Activated T-cell treated with anti-CD3 and anti-CD28 coated beads, Interleukin-2, amount 50 U/mL, for 24 hours (primary cell): ENCODE measurements around the gene KMT2C.
A peak's percentile ranks its signal among the peaks of the same experiment; 100 is the strongest.

Experiments
- DNase-seq: peaks from one replicate; pipeline ENCODE4 v3.0.0-alpha.2; 2020
- H3K27ac Mint-ChIP-seq: 2 replicates; pipeline ENCODE4 v1.8.0; 2020; ENCODE audit warnings: mild to moderate bottlenecking, mixed read lengths
- H3K27me3 Mint-ChIP-seq: 2 replicates; pipeline ENCODE4 v1.8.0; 2020; ENCODE audit warnings: mixed read lengths
- H3K36me3 Mint-ChIP-seq: 2 replicates; pipeline ENCODE4 v1.8.0; 2020; ENCODE audit warnings: low read depth, mixed read lengths
- H3K4me1 Mint-ChIP-seq: 2 replicates; pipeline ENCODE4 v1.8.0; 2020; ENCODE audit warnings: low read depth, mixed read lengths
- H3K4me3 Mint-ChIP-seq: 2 replicates; pipeline ENCODE4 v1.8.0; 2020; ENCODE audit warnings: mild to moderate bottlenecking, moderate library complexity, mixed read lengths
- H3K9me3 Mint-ChIP-seq: 2 replicates; pipeline ENCODE4 v1.8.0; 2020; ENCODE audit warnings: mixed read lengths

KMT2C gene

DNA sequence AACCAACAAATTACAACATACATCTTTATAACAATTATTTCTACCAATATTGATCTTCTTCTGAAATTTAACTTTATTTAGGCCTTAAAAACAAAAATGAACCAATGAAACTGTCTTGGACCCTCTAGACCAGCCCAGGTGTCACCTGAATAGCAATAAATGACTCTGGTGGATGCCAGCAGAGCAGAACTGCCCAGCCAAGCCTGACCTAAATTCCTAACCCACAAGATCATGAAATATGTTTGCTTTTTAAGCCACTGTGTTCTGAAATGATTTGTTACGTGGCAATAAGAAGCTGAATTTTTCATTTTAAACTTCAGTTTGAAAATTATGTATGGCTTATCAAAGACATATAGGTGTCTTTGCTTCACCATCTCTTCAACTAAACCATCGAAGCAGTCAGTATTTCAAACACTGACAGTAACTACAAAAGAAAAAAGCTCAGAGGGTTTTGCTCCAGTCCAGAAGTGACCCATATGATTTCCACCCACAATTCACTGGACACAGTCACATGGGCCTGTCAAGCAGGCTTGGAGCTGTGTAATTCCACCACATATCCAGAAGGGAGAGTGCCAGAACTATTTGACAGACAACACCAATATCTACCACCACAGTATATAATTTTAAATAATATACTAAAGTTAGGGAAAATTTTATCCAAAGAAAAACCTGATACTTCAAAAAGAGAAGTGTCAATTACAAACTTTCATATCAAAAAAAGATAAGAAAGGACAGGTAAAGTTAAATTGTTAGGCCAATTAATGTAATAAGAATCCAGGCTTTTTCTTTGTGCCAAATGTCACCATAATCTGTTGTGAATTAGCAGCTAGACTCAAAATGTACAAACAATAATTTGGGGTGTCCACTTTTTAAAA is 94.5 kb downstream of the KMT2C start:
- H3K4me1 Mint-ChIP-seq: peaks cover 54% of the 10 kb centered on the region
- no peaks in the 10 kb centered on the region for H3K9me3 Mint-ChIP-seq
- peaks cover 11% of the 10 kb centered on the region for H3K36me3 Mint-ChIP-seq
- no peak overlapping the region for H3K27ac Mint-ChIP-seq
- no peaks in the 10 kb centered on the region for H3K27me3 Mint-ChIP-seq
- no peak overlapping the region for H3K4me3 Mint-ChIP-seq
- no peak for DNase-seq

DNA sequence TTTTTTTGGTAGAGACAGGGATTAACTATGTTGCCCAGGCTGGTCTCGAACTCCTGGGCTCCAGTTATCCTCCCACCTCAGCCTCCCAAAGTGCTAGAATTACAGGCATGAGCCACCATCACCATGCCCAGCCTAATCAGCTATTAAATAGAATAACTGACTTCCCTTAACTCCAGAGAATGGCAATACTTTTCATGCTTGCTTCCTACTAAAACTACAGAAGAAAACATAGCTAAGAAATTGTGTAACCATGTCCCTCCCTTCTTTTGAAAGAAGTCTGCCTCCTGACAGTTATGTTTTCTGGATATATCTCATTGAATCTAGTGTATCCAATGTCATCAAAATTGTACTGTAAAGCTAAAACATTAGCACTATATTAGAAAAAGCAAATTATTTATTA is 95.6 kb downstream of the KMT2C start:
- H3K27ac Mint-ChIP-seq: no peak overlapping the region
- H3K27me3 Mint-ChIP-seq: no peaks in the 10 kb centered on the region
- H3K36me3 Mint-ChIP-seq: peaks cover 9% of the 10 kb centered on the region
- peaks cover 60% of the 10 kb centered on the region for H3K4me1 Mint-ChIP-seq
- no peaks in the 10 kb centered on the region for H3K9me3 Mint-ChIP-seq
- DNase-seq: no peak
- H3K4me3 Mint-ChIP-seq: no peak overlapping the region

DNA sequence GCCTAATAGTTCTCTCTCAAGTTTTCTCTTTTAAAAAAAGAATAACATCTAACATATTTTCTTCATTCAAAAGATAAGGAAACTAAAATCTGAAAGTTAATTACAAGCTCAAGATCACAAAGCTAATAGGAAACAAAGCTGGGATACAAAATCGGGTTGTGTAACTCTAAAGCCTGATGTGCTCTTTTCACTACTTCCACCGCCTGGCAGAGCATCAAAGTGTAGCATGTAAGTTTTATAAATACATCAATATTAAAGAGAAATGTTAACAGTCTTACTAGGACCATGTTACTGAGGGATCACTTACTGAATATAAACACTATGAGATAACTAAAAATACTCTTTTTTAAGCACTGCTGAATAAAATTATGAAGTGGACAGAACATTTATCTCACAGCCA is 97.2 kb downstream of the KMT2C start:
- Mint-ChIP-seq H3K27ac (no peak overlapping the region), H3K4me3 (no peak overlapping the region), H3K36me3 (peaks cover 7% of the 10 kb centered on the region), H3K27me3 (no peaks in the 10 kb centered on the region), H3K4me1 (peaks cover 57% of the 10 kb centered on the region), H3K9me3 (no peaks in the 10 kb centered on the region)
- DNase-seq: no peak

DNA sequence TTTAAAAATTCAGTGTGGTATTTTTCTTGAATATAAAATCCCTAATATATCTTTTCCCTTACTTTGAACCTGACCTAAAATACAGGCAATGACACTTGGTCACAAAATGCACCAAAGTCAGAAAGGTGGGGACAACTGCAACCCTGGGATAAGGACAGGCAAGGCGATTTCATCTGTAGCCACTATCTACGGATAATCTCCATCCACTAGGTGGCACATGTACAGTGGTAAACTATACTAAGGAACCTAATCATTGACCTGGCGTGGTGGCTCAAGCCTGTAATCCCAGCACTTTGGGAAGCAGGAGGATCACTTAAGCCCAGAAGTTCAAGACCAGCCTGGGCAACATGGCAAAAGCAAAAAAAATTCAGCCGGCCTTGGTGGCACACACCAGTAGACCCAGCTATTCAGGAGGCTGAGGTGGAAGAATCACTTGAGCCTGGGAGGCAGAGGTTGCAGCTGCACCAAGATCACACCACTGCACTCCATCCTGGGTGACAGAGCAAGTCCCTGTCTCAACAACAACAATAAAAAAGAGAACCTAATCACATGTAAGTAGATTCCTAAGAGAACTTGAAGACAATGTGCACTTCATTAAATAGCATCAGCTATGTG is 98.9 kb downstream of the KMT2C start:
- DNase-seq: peak; percentile 38
- Mint-ChIP-seq H3K27me3 (no peaks in the 10 kb centered on the region), H3K36me3 (no peaks in the 10 kb centered on the region), H3K4me3 (no peak overlapping the region), H3K4me1 (peaks cover 52% of the 10 kb centered on the region), H3K27ac (no peak overlapping the region), H3K9me3 (no peaks in the 10 kb centered on the region)

DNA sequence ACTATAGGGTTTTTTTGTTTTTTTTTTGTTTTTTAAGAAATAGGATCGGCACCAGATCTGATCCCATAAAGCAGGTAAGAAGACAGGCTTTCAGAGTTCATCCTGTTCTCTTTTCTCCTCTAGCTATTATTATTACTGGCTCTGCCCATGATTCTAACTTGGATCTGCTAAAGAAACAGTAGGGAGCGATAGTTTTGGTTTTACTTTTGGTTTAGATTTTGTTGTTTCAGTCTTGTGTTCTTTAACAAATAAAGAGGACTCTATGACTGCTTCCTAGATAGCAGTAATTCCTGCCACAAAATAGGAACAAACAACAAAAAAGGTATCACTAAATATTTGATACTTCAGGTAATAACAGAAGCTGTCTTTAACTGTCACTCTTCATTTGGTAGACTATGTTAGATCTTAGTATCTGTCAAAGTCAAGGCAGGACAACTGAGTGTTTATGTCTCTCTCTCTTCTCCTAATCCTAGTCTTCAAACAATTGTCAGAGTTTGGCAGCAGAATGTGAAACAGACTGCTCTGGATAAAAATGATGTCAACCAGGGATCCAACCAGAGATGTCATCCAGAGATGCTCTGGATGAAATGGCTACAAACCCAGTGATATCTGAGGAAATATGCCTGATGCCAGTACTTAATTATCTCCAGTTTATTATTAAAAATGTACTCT is 99.8 kb downstream of the KMT2C start:
- Mint-ChIP-seq H3K27me3 (no peaks in the 10 kb centered on the region), H3K4me3 (peak overlapping the region; percentile 56), H3K9me3 (no peaks in the 10 kb centered on the region), H3K27ac (peak overlapping the region; percentile 78), H3K4me1 (peaks cover 49% of the 10 kb centered on the region), H3K36me3 (no peaks in the 10 kb centered on the region)
- no peak for DNase-seq

DNA sequence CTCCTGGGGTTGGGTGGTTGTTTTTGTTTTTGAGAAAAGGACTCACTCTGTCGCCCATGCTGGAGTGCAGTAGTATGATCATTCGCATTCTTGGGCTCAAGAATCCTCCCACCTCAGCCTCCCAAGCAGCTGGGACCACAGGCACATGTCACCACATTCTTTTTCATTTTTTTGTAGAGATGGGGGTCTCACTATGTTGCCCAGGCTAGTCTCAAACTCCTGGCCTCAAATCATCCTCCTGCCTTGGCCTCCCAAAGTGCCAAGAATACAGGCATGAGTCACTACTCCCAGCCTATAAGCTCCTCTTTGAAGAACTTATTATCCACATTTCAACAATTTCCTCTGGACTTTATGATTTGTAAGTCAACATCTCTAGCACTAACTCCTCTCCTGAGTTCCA is 102.7 kb downstream of the KMT2C start:
- no peak overlapping the region for H3K4me3 Mint-ChIP-seq
- no peak overlapping the region for H3K27ac Mint-ChIP-seq
- DNase-seq: no peak
- no peaks in the 10 kb centered on the region for H3K27me3 Mint-ChIP-seq
- peaks cover 45% of the 10 kb centered on the region for H3K4me1 Mint-ChIP-seq
- H3K9me3 Mint-ChIP-seq: no peaks in the 10 kb centered on the region
- H3K36me3 Mint-ChIP-seq: peaks cover 22% of the 10 kb centered on the region

DNA sequence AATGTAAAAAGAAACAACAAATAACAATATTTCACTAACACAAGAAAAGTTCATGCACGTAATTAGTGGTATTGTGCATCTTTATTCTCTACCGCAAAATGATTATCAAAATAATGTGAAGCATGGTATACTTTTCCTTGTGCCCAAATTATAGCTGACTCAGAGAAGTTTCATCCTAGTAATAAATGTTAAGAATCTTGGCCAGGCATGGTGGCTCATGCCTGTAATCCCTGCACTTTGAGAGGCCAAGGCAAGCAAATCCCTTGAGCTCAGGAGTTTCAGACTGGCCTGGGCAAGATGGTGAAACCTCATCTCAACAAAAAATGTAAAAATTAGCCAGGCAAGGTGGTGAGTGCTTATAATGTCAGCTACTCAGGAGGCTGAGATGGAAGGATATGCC is 105.0 kb downstream of the KMT2C start:
- Mint-ChIP-seq H3K27me3 (no peaks in the 10 kb centered on the region), H3K4me1 (peaks cover 28% of the 10 kb centered on the region), H3K27ac (no peak overlapping the region), H3K4me3 (no peak overlapping the region), H3K36me3 (peaks cover 32% of the 10 kb centered on the region), H3K9me3 (no peaks in the 10 kb centered on the region)
- no peak for DNase-seq

DNA sequence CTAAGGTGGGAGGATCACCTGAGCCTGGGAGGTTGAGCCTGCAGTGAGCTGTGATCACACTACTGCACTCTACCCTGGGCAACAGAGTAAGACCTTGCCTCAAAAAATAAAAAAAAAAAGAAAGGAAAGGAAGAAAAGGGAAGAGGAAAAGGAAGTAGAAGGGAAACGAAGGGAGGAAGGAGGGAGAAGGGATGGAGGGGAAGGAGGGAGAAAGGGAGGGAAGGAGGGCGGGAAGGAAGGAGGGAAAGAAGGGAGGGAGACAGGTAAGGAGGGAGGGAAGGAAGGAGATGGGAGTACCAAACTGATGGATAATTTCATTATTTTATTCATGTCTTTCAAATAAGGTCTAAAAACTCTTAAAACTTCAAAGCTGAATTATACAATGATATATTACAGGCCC is 106.3 kb downstream of the KMT2C start:
- Mint-ChIP-seq H3K27me3 (no peaks in the 10 kb centered on the region), H3K4me1 (peaks cover 17% of the 10 kb centered on the region), H3K9me3 (no peaks in the 10 kb centered on the region), H3K27ac (no peak overlapping the region), H3K36me3 (peaks cover 35% of the 10 kb centered on the region), H3K4me3 (no peak overlapping the region)
- DNase-seq: no peak

DNA sequence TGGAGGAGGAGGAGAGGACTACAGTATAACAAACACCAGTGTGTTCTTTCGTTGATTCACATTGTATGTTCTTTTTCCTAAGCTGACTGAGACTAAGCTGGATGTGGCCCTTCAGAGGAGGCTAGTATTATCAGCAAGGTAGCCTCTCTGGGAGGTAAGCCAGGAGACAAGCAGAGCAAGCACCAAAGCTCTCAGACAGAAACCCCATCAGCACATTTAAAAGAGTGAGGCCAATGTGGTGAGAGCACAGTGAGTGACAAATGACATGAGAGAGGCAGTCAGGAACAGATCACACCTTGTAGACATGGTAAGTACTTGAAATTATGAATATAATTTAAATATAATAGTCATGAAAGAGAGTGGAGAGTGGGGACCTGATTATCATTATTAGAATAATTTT is 107.6 kb downstream of the KMT2C start:
- H3K9me3 Mint-ChIP-seq: no peaks in the 10 kb centered on the region
- no peak overlapping the region for H3K27ac Mint-ChIP-seq
- H3K4me3 Mint-ChIP-seq: no peak overlapping the region
- peaks cover 13% of the 10 kb centered on the region for H3K4me1 Mint-ChIP-seq
- H3K36me3 Mint-ChIP-seq: peaks cover 39% of the 10 kb centered on the region
- no peaks in the 10 kb centered on the region for H3K27me3 Mint-ChIP-seq
- DNase-seq: no peak

DNA sequence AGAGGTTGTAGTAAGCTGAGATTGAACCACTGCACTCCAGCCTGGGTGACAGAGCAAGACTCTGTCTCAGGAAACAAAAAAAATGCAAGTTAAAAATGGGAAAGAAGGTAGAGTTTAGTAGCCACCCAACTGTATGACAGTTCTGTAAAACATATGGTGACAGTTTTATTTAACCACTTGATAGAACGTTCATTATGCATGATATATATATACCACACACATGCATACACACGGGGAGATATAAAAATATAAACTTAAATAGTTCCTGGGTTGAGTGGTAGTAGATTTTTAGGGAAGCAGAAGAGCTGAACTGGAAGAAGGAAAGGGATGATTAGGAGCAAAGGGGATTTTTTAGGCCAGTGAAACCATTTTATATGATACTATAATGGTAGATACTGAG is 120.0 kb downstream of the KMT2C start:
- Mint-ChIP-seq H3K36me3 (peaks cover 44% of the 10 kb centered on the region), H3K27ac (no peak overlapping the region), H3K9me3 (no peaks in the 10 kb centered on the region), H3K4me3 (no peak overlapping the region), H3K27me3 (no peaks in the 10 kb centered on the region), H3K4me1 (peaks cover 39% of the 10 kb centered on the region)
- no peak for DNase-seq

DNA sequence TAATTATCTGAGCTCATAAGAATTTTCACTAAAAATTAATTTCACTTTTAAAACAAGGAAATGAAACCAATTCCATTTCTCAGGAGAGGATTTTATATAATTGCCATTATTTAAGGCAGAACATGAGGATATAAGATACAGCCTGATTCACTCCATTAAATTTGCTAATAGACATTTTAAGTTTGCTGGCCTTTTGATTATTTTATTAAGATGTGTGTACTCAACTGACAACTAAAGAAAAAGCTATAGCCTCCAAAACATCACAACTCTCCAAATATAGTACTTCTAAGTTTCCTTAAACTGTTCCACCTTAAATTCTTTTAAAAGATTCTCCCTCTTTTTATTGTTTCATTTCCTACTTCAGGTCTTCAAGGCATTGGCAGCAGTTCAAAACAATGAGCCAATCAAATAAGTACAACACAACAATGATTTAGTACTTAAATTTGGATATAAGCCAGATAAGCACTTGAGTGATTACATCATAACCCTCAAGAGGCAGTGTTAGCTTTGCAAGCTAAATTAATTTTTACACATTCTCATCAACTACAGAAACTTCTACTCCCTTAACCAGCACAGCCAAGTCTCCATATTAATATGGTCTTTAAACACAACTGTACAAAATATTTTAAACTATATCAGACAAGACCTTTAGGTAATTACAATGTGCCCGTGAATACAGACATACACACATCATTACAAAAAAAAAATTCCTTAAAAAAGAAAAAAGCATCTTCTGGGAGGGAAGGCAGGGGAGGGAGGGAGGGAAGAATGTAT is 121.8 kb downstream of the KMT2C start:
- DNase-seq: no peak
- no peak overlapping the region for H3K4me3 Mint-ChIP-seq
- H3K27ac Mint-ChIP-seq: peak overlapping the region; percentile 26
- no peaks in the 10 kb centered on the region for H3K27me3 Mint-ChIP-seq
- H3K9me3 Mint-ChIP-seq: no peaks in the 10 kb centered on the region
- H3K36me3 Mint-ChIP-seq: peaks cover 48% of the 10 kb centered on the region
- peaks cover 35% of the 10 kb centered on the region for H3K4me1 Mint-ChIP-seq

DNA sequence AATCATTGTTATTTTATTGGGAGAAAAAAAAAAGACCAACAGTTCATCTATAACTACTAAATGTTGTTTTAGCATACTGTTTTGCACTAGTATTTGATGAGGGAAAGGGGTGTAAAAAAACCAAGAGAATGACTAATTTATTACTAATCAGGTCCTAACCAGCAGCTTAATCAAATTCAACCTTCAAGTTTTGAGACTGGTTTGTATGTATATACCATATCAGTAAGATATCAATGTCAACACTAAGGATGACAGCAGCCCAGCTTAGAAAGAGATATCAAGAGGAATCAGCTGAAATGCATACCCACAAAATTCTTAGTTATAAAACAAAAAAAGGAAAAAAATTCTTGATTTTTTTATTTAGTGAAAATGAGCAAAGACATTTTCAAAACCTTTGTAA is 122.6 kb downstream of the KMT2C start:
- Mint-ChIP-seq H3K36me3 (peaks cover 52% of the 10 kb centered on the region), H3K9me3 (no peaks in the 10 kb centered on the region), H3K27ac (no peak overlapping the region), H3K4me1 (peaks cover 36% of the 10 kb centered on the region), H3K27me3 (no peaks in the 10 kb centered on the region), H3K4me3 (no peak overlapping the region)
- no peak for DNase-seq

DNA sequence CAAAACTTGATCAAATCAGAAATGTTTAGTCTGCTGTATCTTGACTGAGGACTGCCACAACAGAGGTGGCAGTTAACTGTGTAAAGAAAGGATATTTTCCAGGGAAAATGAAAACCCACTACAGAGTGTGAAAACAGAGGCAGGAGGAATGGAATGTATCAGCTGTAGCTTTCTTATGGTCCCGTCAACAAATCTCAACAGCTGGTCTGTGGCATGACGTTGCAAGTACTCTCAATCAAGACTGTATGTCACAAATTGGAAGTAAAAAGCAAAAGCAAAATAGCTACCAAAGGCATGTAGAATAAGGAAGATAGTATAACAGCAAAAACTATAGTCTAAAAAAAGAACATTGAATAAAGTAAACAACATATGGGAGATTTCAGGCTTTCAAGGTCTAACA is 123.5 kb downstream of the KMT2C start:
- no peaks in the 10 kb centered on the region for H3K27me3 Mint-ChIP-seq
- H3K9me3 Mint-ChIP-seq: no peaks in the 10 kb centered on the region
- H3K27ac Mint-ChIP-seq: no peak overlapping the region
- H3K4me3 Mint-ChIP-seq: no peak overlapping the region
- H3K4me1 Mint-ChIP-seq: peaks cover 33% of the 10 kb centered on the region
- peaks cover 60% of the 10 kb centered on the region for H3K36me3 Mint-ChIP-seq
- no peak for DNase-seq

DNA sequence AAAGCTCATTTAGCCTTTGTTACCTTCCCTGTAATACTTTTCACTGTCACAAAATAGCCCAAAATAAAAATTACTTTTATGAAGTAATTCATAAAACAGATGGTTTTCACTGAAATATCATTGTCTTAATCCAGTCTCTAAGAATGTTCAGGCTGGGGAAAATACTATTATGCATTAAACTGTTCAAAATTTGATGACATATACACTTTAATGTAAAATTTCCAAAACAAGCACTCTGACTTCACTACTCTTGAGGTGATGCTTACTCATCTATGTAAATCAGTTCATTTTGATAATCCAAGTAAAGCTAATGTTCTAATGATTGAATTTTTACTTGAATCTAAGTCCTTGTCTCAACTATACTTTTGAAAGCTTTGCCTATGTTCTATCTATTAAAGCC is 127.9 kb downstream of the KMT2C start:
- Mint-ChIP-seq H3K36me3 (peaks cover 82% of the 10 kb centered on the region), H3K27me3 (no peaks in the 10 kb centered on the region), H3K9me3 (no peaks in the 10 kb centered on the region), H3K27ac (no peak overlapping the region), H3K4me3 (no peak overlapping the region), H3K4me1 (peaks cover 7% of the 10 kb centered on the region)
- DNase-seq: no peak
